ENCODE data around the gene OR7C1. TPM values are rescaled to one million over a fixed set of nuclear protein-coding genes. Genes with fewer than 3 reads are reported as not detected.
"Not testable (repeated sequence)": the region's sequence is repeated elsewhere in the genome, so short reads cannot be mapped to it uniquely, and the experiment has no call there.

The OR7C1 gene
- total RNA-seq, 1 donor from 2014 or later: not detected

GRCh38 chr19:14786421-14786851, 48.5 kb downstream of the OR7C1 start:
- peak; percentile 68 for DNase-seq (ENCODE audit: low spot score)
- no peaks in the 10 kb centered on the region for H3K9me3 Mint-ChIP-seq (ENCODE audit: unreplicated experiment)
- no peaks in the 10 kb centered on the region for H3K36me3 Mint-ChIP-seq (ENCODE audit: low read depth, unreplicated experiment)
- peaks cover 4% of the 10 kb centered on the region for H3K4me1 Mint-ChIP-seq (ENCODE audit: unreplicated experiment)
- peak; percentile 85 for TF ChIP-seq CTCF (IDR thresholded peaks at IDR 0.05; ENCODE audit: unreplicated experiment)
- peak overlapping the region; percentile 30 for H3K27ac Mint-ChIP-seq (ENCODE audit: unreplicated experiment)
- peaks cover 2% of the 10 kb centered on the region for H3K27me3 Mint-ChIP-seq (ENCODE audit: unreplicated experiment)
- no peak overlapping the region for H3K4me3 Mint-ChIP-seq (ENCODE audit: unreplicated experiment)

GRCh38 chr19:14785102-14785793, 49.7 kb downstream of the OR7C1 start:
- H3K9me3 Mint-ChIP-seq (ENCODE audit: unreplicated experiment); H3K4me3 Mint-ChIP-seq (ENCODE audit: unreplicated experiment); H3K36me3 Mint-ChIP-seq (ENCODE audit: low read depth, unreplicated experiment); H3K4me1 Mint-ChIP-seq (ENCODE audit: unreplicated experiment); H3K27me3 Mint-ChIP-seq (ENCODE audit: unreplicated experiment); H3K27ac Mint-ChIP-seq (ENCODE audit: unreplicated experiment); DNase-seq (ENCODE audit: low spot score): not testable (repeated sequence)

GRCh38 chr19:14784730-14785101, 50.3 kb downstream of the OR7C1 start:
- peak overlapping the region; percentile 36 for H3K27ac Mint-ChIP-seq (ENCODE audit: unreplicated experiment)
- not testable (repeated sequence) for H3K9me3 Mint-ChIP-seq (ENCODE audit: unreplicated experiment); H3K4me1 Mint-ChIP-seq (ENCODE audit: unreplicated experiment); H3K36me3 Mint-ChIP-seq (ENCODE audit: low read depth, unreplicated experiment); H3K4me3 Mint-ChIP-seq (ENCODE audit: unreplicated experiment); H3K27me3 Mint-ChIP-seq (ENCODE audit: unreplicated experiment); DNase-seq (ENCODE audit: low spot score)

GRCh38 chr19:14783410-14783998, 51.5 kb downstream of the OR7C1 start:
- peaks cover 10% of the 10 kb centered on the region for H3K4me1 Mint-ChIP-seq (ENCODE audit: unreplicated experiment)
- DNase-seq (ENCODE audit: low spot score); H3K27me3 Mint-ChIP-seq (ENCODE audit: unreplicated experiment); H3K27ac Mint-ChIP-seq (ENCODE audit: unreplicated experiment); H3K4me3 Mint-ChIP-seq (ENCODE audit: unreplicated experiment); H3K9me3 Mint-ChIP-seq (ENCODE audit: unreplicated experiment); H3K36me3 Mint-ChIP-seq (ENCODE audit: low read depth, unreplicated experiment): not testable (repeated sequence)

GRCh38 chr19:14782626-14783409, 52.2 kb downstream of the OR7C1 start:
- Mint-ChIP-seq H3K27me3 (ENCODE audit: unreplicated experiment) (peaks cover 2% of the 10 kb centered on the region), H3K9me3 (ENCODE audit: unreplicated experiment) (no peaks in the 10 kb centered on the region), H3K4me3 (ENCODE audit: unreplicated experiment) (no peak overlapping the region), H3K4me1 (ENCODE audit: unreplicated experiment) (peaks cover 10% of the 10 kb centered on the region), H3K27ac (ENCODE audit: unreplicated experiment) (no peak overlapping the region), H3K36me3 (ENCODE audit: low read depth, unreplicated experiment) (no peaks in the 10 kb centered on the region)
- TF ChIP-seq CTCF (IDR thresholded peaks at IDR 0.05; ENCODE audit: unreplicated experiment): no peak
- DNase-seq (ENCODE audit: low spot score): no peak

GRCh38 chr19:14781713-14782536, 53.1 kb downstream of the OR7C1 start:
- H3K27me3 Mint-ChIP-seq (ENCODE audit: unreplicated experiment); DNase-seq (ENCODE audit: low spot score); H3K9me3 Mint-ChIP-seq (ENCODE audit: unreplicated experiment); H3K27ac Mint-ChIP-seq (ENCODE audit: unreplicated experiment); H3K36me3 Mint-ChIP-seq (ENCODE audit: low read depth, unreplicated experiment); H3K4me3 Mint-ChIP-seq (ENCODE audit: unreplicated experiment): not testable (repeated sequence)
- H3K4me1 Mint-ChIP-seq (ENCODE audit: unreplicated experiment): peaks cover 10% of the 10 kb centered on the region

- not testable (repeated sequence) for H3K36me3 Mint-ChIP-seq (ENCODE audit: low read depth, unreplicated experiment); DNase-seq (ENCODE audit: low spot score); H3K27me3 Mint-ChIP-seq (ENCODE audit: unreplicated experiment); H3K9me3 Mint-ChIP-seq (ENCODE audit: unreplicated experiment); H3K4me3 Mint-ChIP-seq (ENCODE audit: unreplicated experiment); H3K27ac Mint-ChIP-seq (ENCODE audit: unreplicated experiment)
- peaks cover 14% of the 10 kb centered on the region for H3K4me1 Mint-ChIP-seq (ENCODE audit: unreplicated experiment)
These were observed 54.3 kb downstream of the OR7C1 start for GRCh38 chr19:14780622-14781225.

Measured in endothelial cell (in vitro differentiated cells).